Breast epithelium (tissue), 3 donors: ENCODE data around the gene BOD1L1.

Source experiments
- CTCF ChIP-seq, 3 donors: fragments of 450-650 bp; IDR thresholded peaks; one replicate each; pipeline ENCODE4 v1.5.1; 2016 to 2017; ENCODE audit warnings: antibody characterized with exemption in 3 of 3, mild to moderate bottlenecking in 3 of 3, moderate library complexity in 3 of 3
- POLR2A ChIP-seq: fragments of 450-650 bp; IDR thresholded peaks from one replicate; pipeline ENCODE4 v1.6.1; 2016; ENCODE audit warnings: antibody characterized with exemption, mild to moderate bottlenecking, moderate library complexity
- POLR2AphosphoS5 ChIP-seq, 3 donors: sonication (generic); formaldehyde crosslinking; IDR thresholded peaks; one replicate each; pipeline ENCODE4 v1.6.1; 2017; ENCODE audit warnings: antibody characterized with exemption in 3 of 3

GRCh38 chr4:13540446-13541175 is 86.9 kb downstream of the BOD1L1 start:
- TF ChIP-seq POLR2A (no peak), POLR2AphosphoS5 (IDR thresholded peaks at IDR 0.05) (no peak), CTCF (IDR thresholded peaks at IDR 0.05) (no peak)
